ENCODE data around the gene RGS16. TPM values are rescaled to one million over a fixed set of nuclear protein-coding genes. Genes with fewer than 3 reads are reported as not detected.
A peak's percentile ranks its signal among the peaks of the same experiment; 100 is the strongest.

RGS16 gene
- total and polyA plus RNA-seq, 9 of the 15 experiments (the other 6 are each of a cell fraction or from before 2014, with no cell fraction given), result 0.07 to 0.55 (median 0.36) TPM

DNA sequence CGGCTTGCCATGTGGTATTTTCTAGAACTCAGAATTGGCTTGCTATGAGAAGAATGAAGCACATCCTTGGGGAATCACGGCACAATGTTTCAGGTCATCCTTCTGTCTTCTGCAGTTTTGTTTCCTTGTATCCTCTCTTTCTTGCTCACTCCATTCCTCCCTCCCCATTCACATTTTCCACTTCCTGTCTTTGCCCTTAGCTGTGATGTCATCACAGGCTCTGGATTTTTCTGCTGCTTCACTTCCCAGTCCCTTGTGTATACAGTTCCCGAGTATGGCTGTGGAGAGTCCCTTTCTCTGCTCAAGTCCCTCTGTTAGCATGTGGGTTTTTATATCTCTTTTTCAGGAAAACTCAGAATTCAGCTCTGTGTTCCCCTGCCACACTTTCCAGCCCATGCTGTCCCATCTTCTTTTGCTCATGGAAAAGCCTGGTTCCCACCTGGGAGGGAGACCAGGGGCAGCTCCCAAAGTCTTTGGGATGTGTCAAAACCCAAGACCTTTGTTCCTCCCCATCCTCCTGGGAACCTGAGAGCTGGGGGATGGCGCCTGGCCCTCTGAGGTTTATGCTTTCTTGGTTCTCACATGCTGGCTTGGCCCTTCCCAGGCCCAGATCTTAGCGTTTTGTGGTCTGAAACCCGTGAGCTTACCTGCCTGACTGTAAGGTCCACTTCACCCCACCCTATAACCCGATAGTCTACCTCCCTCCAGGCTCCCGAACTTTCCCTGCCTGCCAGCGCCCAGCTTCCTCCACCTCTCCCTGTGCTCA, 4.8 kb upstream of the RGS16 start (continued):
- TF ChIP-seq, protein P1, sequence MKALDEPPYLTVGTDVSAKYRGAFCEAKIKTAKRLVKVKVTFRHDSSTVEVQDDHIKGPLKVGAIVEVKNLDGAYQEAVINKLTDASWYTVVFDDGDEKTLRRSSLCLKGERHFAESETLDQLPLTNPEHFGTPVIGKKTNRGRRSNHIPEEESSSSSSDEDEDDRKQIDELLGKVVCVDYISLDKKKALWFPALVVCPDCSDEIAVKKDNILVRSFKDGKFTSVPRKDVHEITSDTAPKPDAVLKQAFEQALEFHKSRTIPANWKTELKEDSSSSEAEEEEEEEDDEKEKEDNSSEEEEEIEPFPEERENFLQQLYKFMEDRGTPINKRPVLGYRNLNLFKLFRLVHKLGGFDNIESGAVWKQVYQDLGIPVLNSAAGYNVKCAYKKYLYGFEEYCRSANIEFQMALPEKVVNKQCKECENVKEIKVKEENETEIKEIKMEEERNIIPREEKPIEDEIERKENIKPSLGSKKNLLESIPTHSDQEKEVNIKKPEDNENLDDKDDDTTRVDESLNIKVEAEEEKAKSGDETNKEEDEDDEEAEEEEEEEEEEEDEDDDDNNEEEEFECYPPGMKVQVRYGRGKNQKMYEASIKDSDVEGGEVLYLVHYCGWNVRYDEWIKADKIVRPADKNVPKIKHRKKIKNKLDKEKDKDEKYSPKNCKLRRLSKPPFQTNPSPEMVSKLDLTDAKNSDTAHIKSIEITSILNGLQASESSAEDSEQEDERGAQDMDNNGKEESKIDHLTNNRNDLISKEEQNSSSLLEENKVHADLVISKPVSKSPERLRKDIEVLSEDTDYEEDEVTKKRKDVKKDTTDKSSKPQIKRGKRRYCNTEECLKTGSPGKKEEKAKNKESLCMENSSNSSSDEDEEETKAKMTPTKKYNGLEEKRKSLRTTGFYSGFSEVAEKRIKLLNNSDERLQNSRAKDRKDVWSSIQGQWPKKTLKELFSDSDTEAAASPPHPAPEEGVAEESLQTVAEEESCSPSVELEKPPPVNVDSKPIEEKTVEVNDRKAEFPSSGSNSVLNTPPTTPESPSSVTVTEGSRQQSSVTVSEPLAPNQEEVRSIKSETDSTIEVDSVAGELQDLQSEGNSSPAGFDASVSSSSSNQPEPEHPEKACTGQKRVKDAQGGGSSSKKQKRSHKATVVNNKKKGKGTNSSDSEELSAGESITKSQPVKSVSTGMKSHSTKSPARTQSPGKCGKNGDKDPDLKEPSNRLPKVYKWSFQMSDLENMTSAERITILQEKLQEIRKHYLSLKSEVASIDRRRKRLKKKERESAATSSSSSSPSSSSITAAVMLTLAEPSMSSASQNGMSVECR (CRISPR knock-in tag; IDR thresholded peaks at IDR 0.05), result no peak
- TF ChIP-seq, protein P2, sequence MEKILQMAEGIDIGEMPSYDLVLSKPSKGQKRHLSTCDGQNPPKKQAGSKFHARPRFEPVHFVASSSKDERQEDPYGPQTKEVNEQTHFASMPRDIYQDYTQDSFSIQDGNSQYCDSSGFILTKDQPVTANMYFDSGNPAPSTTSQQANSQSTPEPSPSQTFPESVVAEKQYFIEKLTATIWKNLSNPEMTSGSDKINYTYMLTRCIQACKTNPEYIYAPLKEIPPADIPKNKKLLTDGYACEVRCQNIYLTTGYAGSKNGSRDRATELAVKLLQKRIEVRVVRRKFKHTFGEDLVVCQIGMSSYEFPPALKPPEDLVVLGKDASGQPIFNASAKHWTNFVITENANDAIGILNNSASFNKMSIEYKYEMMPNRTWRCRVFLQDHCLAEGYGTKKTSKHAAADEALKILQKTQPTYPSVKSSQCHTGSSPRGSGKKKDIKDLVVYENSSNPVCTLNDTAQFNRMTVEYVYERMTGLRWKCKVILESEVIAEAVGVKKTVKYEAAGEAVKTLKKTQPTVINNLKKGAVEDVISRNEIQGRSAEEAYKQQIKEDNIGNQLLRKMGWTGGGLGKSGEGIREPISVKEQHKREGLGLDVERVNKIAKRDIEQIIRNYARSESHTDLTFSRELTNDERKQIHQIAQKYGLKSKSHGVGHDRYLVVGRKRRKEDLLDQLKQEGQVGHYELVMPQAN (IDR thresholded peaks at IDR 0.05; ENCODE audit: borderline replicate concordance), result no peak
- TF ChIP-seq ETV5 (CRISPR knock-in tag; IDR thresholded peaks at IDR 0.05; ENCODE audit: low read depth) (no peak), STAT5B (CRISPR knock-in tag; IDR thresholded peaks at IDR 0.05) (no peak), ZBTB7A (IDR thresholded peaks at IDR 0.05; ENCODE audit: borderline replicate concordance, control insufficient read depth, low read depth, low read length) (no peak), SPI1 (IDR thresholded peaks at IDR 0.05; ENCODE audit: borderline replicate concordance, low read depth, low read length) (peak; percentile 44; the same call in 1 of the 2 replicates), KDM2B (CRISPR knock-in tag; IDR thresholded peaks at IDR 0.05) (no peak)
- TF ChIP-seq, protein P3, sequence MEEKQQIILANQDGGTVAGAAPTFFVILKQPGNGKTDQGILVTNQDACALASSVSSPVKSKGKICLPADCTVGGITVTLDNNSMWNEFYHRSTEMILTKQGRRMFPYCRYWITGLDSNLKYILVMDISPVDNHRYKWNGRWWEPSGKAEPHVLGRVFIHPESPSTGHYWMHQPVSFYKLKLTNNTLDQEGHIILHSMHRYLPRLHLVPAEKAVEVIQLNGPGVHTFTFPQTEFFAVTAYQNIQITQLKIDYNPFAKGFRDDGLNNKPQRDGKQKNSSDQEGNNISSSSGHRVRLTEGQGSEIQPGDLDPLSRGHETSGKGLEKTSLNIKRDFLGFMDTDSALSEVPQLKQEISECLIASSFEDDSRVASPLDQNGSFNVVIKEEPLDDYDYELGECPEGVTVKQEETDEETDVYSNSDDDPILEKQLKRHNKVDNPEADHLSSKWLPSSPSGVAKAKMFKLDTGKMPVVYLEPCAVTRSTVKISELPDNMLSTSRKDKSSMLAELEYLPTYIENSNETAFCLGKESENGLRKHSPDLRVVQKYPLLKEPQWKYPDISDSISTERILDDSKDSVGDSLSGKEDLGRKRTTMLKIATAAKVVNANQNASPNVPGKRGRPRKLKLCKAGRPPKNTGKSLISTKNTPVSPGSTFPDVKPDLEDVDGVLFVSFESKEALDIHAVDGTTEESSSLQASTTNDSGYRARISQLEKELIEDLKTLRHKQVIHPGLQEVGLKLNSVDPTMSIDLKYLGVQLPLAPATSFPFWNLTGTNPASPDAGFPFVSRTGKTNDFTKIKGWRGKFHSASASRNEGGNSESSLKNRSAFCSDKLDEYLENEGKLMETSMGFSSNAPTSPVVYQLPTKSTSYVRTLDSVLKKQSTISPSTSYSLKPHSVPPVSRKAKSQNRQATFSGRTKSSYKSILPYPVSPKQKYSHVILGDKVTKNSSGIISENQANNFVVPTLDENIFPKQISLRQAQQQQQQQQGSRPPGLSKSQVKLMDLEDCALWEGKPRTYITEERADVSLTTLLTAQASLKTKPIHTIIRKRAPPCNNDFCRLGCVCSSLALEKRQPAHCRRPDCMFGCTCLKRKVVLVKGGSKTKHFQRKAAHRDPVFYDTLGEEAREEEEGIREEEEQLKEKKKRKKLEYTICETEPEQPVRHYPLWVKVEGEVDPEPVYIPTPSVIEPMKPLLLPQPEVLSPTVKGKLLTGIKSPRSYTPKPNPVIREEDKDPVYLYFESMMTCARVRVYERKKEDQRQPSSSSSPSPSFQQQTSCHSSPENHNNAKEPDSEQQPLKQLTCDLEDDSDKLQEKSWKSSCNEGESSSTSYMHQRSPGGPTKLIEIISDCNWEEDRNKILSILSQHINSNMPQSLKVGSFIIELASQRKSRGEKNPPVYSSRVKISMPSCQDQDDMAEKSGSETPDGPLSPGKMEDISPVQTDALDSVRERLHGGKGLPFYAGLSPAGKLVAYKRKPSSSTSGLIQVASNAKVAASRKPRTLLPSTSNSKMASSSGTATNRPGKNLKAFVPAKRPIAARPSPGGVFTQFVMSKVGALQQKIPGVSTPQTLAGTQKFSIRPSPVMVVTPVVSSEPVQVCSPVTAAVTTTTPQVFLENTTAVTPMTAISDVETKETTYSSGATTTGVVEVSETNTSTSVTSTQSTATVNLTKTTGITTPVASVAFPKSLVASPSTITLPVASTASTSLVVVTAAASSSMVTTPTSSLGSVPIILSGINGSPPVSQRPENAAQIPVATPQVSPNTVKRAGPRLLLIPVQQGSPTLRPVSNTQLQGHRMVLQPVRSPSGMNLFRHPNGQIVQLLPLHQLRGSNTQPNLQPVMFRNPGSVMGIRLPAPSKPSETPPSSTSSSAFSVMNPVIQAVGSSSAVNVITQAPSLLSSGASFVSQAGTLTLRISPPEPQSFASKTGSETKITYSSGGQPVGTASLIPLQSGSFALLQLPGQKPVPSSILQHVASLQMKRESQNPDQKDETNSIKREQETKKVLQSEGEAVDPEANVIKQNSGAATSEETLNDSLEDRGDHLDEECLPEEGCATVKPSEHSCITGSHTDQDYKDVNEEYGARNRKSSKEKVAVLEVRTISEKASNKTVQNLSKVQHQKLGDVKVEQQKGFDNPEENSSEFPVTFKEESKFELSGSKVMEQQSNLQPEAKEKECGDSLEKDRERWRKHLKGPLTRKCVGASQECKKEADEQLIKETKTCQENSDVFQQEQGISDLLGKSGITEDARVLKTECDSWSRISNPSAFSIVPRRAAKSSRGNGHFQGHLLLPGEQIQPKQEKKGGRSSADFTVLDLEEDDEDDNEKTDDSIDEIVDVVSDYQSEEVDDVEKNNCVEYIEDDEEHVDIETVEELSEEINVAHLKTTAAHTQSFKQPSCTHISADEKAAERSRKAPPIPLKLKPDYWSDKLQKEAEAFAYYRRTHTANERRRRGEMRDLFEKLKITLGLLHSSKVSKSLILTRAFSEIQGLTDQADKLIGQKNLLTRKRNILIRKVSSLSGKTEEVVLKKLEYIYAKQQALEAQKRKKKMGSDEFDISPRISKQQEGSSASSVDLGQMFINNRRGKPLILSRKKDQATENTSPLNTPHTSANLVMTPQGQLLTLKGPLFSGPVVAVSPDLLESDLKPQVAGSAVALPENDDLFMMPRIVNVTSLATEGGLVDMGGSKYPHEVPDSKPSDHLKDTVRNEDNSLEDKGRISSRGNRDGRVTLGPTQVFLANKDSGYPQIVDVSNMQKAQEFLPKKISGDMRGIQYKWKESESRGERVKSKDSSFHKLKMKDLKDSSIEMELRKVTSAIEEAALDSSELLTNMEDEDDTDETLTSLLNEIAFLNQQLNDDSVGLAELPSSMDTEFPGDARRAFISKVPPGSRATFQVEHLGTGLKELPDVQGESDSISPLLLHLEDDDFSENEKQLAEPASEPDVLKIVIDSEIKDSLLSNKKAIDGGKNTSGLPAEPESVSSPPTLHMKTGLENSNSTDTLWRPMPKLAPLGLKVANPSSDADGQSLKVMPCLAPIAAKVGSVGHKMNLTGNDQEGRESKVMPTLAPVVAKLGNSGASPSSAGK (IDR thresholded peaks at IDR 0.05), result no peak

Measured in K562 (cell line).